ENCODE data around the gene GPAT3. TPM values are rescaled to one million over a fixed set of nuclear protein-coding genes. Genes with fewer than 3 reads are reported as not detected.

The GPAT3 gene
- total and polyA plus RNA-seq, 9 donors = 9.0 to 23.2 (median 14.9) TPM

GRCh38 chr4:83604321-83604720, 68.4 kb downstream of the GPAT3 start:
- H3K9me3 ChIP-seq = peaks cover 0 to 2% of the 10 kb centered on the region in 2 donors
- no peaks in the 10 kb centered on the region for H3K36me3 ChIP-seq
- no peaks in the 10 kb centered on the region for H3K27me3 ChIP-seq
- peaks cover 1% of the 10 kb centered on the region for H3K4me1 ChIP-seq (ENCODE audit: insufficient read depth)
- no peak overlapping the region for H3K4me3 ChIP-seq
- no peak for DNase-seq
- TF ChIP-seq POLR2A (IDR thresholded peaks at IDR 0.05) = no peak
- TF ChIP-seq CTCF (IDR thresholded peaks at IDR 0.05) = no peak
- no peak for TF ChIP-seq EP300 (IDR thresholded peaks at IDR 0.05)
- intact Hi-C loops (cut with DNase I) = no loop called here
- H3K27ac ChIP-seq = no peak overlapping the region
- 64 to 83% (median 75%) methylated on average over 2 of the region's 2 CpGs for WGBS, 3 donors

- H3K27me3 ChIP-seq = no peaks in the 10 kb centered on the region
- no peaks in the 10 kb centered on the region for H3K36me3 ChIP-seq
- H3K4me3 ChIP-seq = no peak overlapping the region
- intact Hi-C loops (cut with DNase I) = no loop called here
- DNase-seq = no peak
- no peak overlapping the region for H3K27ac ChIP-seq
- 73 to 77% (median 75%) methylated on average over 3 of the region's 3 CpGs for WGBS, 3 donors
- H3K9me3 ChIP-seq = no peaks in the 10 kb centered on the region
- H3K4me1 ChIP-seq (ENCODE audit: insufficient read depth) = peaks cover 1% of the 10 kb centered on the region
- TF ChIP-seq POLR2A (IDR thresholded peaks at IDR 0.05) (no peak), CTCF (IDR thresholded peaks at IDR 0.05) (no peak), EP300 (IDR thresholded peaks at IDR 0.05) (no peak)
These were observed 69.3 kb downstream of the GPAT3 start for GRCh38 chr4:83605210-83605609.

GRCh38 chr4:83605744-83606172, 69.8 kb downstream of the GPAT3 start:
- no peaks in the 10 kb centered on the region for H3K9me3 ChIP-seq

GRCh38 chr4:83606460-83606859, 70.6 kb downstream of the GPAT3 start:
- intact Hi-C loops (cut with DNase I) = no loop called here
- H3K9me3 ChIP-seq = no peaks in the 10 kb centered on the region
- no peak for DNase-seq
- peaks cover 1% of the 10 kb centered on the region for H3K4me1 ChIP-seq (ENCODE audit: insufficient read depth)
- no peaks in the 10 kb centered on the region for H3K36me3 ChIP-seq
- no peak overlapping the region for H3K27ac ChIP-seq
- H3K27me3 ChIP-seq = no peaks in the 10 kb centered on the region
- H3K4me3 ChIP-seq = no peak overlapping the region
- TF ChIP-seq CTCF (IDR thresholded peaks at IDR 0.05) (no peak), POLR2A (IDR thresholded peaks at IDR 0.05) (no peak), EP300 (IDR thresholded peaks at IDR 0.05) (no peak)

More at GRCh38 chr4:83605744-83606172, 69.8 kb downstream of the GPAT3 start:
- H3K4me3 ChIP-seq = no peak overlapping the region
- H3K27ac ChIP-seq = no peak overlapping the region
- no peaks in the 10 kb centered on the region for H3K36me3 ChIP-seq
- H3K27me3 ChIP-seq = no peaks in the 10 kb centered on the region
- 11 to 38% (median 15%) methylated on average over 3 of the region's 3 CpGs for WGBS, 3 donors
- intact Hi-C loops (cut with DNase I) = no loop called here
- no peak for DNase-seq
- TF ChIP-seq POLR2A (IDR thresholded peaks at IDR 0.05) (no peak), EP300 (IDR thresholded peaks at IDR 0.05) (no peak), CTCF (IDR thresholded peaks at IDR 0.05) (no peak)
- H3K4me1 ChIP-seq (ENCODE audit: insufficient read depth) = peaks cover 1% of the 10 kb centered on the region
